ENCODE measurements around the gene GPATCH2.

DNA sequence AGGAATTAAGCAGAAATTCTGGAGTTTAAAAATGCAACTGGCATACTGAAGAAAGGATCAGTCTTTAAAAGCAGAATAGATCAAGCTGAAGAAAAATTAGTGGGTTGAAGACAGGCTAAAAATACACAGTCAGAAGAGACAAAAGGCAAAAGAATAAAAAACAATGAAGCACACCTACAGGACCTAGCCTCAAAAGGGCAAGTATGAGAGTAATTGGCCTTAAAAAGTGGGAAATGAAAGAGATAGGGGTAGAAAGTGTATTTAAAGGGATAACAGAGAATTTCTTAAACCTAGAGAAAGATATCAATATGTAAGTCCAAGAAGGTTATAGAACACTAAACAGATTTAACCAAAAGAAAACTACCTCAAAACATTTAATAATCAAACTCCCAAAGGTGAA lies 152.4 kb downstream of the GPATCH2 start:
- TF ChIP-seq, protein P1, sequence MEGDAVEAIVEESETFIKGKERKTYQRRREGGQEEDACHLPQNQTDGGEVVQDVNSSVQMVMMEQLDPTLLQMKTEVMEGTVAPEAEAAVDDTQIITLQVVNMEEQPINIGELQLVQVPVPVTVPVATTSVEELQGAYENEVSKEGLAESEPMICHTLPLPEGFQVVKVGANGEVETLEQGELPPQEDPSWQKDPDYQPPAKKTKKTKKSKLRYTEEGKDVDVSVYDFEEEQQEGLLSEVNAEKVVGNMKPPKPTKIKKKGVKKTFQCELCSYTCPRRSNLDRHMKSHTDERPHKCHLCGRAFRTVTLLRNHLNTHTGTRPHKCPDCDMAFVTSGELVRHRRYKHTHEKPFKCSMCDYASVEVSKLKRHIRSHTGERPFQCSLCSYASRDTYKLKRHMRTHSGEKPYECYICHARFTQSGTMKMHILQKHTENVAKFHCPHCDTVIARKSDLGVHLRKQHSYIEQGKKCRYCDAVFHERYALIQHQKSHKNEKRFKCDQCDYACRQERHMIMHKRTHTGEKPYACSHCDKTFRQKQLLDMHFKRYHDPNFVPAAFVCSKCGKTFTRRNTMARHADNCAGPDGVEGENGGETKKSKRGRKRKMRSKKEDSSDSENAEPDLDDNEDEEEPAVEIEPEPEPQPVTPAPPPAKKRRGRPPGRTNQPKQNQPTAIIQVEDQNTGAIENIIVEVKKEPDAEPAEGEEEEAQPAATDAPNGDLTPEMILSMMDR (conservative IDR thresholded peaks at IDR 0.05; ENCODE audit: low read depth, low read length) = no peak
- no peak for TF ChIP-seq EZH2 (IDR thresholded peaks at IDR 0.05; ENCODE audit: low read length, unreplicated experiment)
- no peak for TF ChIP-seq EZH2phosphoT487 (IDR thresholded peaks at IDR 0.05; ENCODE audit: borderline replicate concordance, low read length)
